ENCODE results near the gene IKBIP.
"Not testable (repeated sequence)": the region's sequence is repeated elsewhere in the genome, so short reads cannot be mapped to it uniquely, and the experiment has no call there.

Gene IKBIP

DNA sequence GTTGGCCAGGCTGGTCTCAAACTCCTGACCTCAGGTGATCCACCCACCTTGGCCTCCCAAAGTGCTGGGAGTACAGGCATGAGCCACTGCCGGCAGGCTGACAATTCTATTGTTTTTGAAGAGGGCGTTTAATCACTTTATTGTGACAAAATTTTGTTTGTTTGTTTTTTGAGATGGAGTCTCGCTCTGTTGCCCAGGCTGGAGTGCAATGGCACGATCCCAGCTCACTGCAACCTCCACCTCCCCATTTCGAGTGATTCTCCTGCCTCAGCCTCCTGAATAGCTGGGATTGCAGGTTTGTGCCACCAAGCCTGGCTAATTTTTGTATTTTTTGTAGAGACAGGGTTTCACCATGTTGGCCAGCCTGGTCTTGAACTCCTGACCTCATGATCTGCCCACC is 1.8 kb downstream of the IKBIP start:
- not testable (repeated sequence) for H3K4me3 ChIP-seq (ENCODE audit: low read length); DNase-seq (ENCODE audit: low read depth, low spot score)

DNA sequence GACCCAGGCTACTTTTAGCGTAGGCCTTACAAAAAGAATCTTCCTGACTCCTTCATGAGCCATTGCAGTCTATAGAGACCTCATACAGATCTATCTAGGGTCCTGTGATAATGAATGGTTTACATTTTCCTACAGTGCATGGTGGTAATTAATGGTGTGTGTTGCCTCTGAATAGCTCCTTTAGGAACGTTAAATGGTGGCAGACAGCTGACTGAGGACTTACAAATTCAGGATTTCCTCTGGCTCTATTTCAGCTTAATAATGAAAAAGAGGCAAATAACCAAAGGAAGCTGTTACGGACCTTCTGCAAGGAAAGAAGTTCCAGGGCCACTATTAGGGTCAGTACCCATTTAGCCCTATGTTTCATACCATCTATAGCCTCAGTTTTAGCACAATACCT is 5.1 kb downstream of the IKBIP start:
- no peak for DNase-seq (ENCODE audit: low read depth, low spot score)
- H3K4me3 ChIP-seq (ENCODE audit: low read length): no peak overlapping the region

DNA sequence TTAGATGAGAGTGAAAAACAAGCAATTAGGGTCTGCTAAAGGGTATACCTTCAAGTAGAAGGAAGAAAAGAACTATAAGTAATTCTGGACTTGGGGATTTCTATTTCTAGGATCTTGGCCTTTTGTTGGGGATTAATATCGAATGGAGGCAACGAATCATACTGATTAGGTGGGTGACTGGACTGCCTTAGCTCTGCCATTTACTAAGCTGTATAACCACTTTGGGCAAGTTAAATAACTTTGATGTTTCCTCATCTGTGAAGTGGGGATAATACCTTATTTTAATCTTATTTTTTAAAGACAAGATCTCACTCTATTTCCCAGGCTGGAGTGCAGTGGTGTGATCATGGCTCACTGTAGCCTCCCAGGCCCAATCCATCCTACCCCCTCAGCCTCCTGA is 6.6 kb downstream of the IKBIP start:
- no peak for DNase-seq (ENCODE audit: low read depth, low spot score)
- H3K4me3 ChIP-seq (ENCODE audit: low read length): no peak overlapping the region

DNA sequence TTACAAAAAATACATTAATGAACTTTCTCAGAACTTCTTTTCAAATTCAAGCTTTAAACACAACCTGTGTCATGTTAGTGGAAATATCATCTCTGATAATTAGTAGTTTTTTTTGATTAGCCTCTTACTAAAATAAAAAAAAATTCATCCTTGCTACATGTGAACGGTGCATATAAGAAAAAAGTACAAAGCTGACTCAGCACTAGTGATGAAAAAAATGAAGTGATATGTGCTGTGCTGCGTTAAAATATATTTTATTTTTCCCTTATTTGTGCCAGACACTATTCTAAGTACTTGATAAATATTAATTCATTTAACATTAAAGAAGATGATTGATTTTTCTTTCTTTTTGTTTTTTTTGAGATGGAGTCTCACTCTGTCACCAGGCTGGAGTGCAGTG is 7.5 kb downstream of the IKBIP start:
- H3K4me3 ChIP-seq (ENCODE audit: low read length): no peak overlapping the region
- no peak for DNase-seq (ENCODE audit: low read depth, low spot score)

DNA sequence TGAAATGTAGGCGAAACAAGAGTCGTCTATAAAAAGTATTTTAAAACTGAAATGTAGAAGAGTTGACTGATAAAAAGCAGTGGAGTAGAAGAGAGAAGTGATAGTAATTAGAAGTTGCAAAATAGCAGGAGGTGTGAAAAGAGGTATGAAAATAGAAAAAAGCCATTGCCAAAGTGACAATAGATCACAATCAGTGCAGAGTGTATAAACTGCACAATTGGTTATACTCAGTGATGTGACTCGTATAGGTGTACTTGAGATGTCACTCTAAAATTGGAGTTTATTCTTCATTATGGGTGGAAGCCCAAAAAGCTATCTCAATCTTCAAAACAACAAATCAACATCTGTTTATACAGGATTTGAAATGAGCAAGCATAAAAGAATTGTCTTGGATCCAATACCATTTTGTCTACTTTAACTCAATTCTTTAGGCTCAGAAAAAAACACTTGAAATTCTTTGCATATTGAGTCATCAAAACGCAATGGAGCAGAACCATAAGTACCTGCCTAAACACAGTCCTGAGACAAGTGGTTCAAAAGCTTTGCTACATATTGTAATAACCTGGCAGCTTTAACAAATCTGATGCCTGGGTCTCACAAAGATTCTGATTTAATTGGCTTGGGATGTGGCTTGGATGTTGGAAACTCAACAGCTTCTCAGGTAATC is 8.8 kb downstream of the IKBIP start:
- DNase-seq (ENCODE audit: low read depth, low spot score): no peak
- H3K4me3 ChIP-seq (ENCODE audit: low read length): no peak overlapping the region

DNA sequence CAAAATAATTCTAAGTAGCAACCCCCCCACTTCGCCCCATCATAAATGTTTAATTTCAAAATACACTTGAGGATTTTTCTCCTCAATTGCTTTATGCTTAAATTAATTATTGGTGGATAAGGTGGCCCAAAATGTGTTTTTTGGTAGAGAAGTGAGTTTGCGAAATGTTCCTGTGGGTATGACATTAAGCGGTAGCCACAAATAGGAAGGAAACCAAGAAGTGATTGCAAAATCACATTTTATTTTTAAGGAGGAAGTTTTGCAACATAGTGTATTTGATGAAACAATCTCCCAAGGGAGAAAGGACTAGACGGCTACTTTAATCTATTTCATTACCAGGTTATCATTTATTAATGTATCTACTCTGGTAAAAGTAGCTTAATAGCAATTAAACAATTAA is 25.6 kb downstream of the IKBIP start:
- no peak for DNase-seq (ENCODE audit: low read depth, low spot score)
- no peak overlapping the region for H3K4me3 ChIP-seq (ENCODE audit: low read length)

DNA sequence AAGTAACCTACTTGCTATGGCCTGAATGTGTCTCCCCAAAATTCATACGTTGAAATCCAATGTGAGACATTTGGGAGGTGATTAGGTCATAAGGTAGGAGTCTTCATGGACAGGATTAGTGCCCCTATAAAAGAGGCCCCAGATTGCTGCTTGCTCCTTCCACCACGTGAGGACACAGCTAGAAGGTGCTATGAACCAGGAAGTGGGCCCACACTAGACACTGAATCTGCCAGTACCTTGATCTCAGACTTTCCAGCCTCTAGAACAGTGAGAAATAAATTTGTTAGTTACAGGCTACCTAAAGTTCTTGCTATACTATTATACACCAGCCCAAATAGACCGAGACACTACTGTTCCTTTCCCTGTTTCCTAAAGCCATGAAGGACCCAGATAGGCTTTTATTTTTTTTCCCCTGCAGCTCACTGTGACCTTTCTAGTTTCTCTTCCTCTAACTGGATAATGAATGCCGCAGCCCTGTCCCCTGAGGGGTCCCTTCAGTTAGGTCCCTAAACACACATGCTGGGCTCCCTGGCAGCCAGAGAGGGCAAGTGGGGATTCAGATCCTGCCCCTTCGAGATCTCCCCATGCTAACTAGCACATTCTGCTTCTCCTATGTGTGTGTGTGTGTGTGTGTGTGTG is 31.8 kb downstream of the IKBIP start:
- H3K4me3 ChIP-seq (ENCODE audit: low read length): no peak overlapping the region
- no peak for DNase-seq (ENCODE audit: low read depth, low spot score)

DNA sequence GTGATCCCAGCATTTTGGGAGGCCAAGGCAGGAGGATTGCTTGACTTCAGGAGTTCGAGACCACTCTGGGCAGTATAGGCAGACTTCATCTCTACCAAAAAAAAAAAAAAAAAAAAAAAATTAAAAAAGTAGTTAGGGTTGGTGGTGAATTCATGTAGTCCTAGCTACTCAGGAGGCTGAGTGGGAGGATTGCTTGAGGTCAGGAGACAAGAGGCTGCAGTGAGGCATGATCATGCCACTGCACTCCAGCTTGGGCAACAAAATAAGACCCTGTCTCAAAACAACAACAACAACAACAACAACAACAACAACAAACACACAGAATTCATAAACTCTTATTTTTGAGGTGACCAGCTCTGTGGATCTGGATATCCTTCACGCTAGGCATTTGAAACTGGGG is 34.0 kb downstream of the IKBIP start:
- no peak for DNase-seq (ENCODE audit: low read depth, low spot score)

DNA sequence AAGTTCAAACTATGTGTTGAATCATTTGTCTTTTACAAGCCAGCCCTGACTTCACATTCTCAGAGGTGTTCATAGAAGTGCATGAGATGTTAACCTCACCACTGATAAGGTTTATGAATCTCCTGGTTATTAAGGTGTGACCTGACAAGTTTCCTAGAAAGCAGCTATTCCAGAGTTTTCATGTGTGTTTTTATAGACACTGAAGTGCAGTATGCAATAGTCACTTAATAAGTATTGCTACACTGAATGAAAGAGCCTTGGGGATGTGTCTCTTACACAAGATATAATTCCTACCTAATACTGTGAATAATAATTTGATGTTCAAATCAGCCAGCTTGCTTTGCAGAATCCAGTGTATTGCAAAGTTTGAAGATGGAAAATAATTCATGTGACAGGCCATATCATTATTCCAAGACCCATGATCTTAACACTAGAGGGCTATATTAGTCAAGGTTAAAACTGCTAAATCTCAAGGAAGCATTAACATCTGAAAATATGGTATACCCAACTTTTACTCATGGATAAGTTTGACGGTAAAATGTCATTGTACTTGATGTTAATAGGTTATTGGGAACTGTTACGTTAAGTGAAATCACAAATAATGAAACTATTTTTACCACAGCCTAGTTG is 38.1 kb downstream of the IKBIP start:
- DNase-seq (ENCODE audit: low read depth, low spot score): no peak
- no peak overlapping the region for H3K4me3 ChIP-seq (ENCODE audit: low read length)

More for the DNA sequence above, 34.0 kb downstream of the IKBIP start:
- H3K4me3 ChIP-seq (ENCODE audit: low read length): no peak overlapping the region

DNA sequence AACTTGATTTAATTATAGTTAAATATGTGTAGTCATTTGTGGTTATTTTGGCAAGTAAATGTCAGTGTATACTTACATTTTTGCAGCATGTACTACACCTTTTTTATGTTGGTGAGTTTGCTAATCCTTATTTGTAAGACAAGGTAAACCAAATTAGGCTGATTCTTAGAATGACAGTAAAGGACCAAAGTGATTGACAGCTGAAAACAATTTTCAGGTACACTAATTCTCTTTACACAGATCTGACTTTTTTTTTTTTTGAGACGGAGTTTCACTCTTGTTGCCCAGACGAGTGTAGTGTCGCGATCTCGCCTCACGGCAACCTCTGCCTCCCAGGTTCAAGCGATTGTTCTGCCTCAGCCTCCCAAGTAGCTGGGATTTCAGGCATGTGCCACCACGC is 42.7 kb downstream of the IKBIP start:
- DNase-seq (ENCODE audit: low read depth, low spot score): no peak
- H3K4me3 ChIP-seq (ENCODE audit: low read length): no peak overlapping the region

DNA sequence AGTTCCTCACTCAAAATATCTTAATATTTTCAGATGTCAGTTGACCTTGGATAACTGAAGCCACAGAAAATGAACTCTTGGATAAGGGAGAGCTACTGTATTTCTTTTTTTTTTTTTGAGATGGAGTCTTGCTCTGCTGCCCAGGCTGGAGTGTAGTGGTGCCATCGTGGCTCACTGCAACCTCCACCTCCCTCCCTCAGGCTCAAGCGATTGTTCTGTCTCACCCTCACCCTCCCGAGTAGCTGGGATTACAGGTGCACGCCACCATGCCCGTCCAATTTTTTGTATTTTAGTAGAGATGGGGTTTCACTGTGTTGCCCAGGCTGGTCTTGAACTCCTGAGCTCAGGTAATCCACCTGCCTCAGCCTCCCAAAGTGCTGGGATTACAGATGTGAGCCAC is 47.3 kb downstream of the IKBIP start:
- not testable (repeated sequence) for H3K4me3 ChIP-seq (ENCODE audit: low read length); DNase-seq (ENCODE audit: low read depth, low spot score)

DNA sequence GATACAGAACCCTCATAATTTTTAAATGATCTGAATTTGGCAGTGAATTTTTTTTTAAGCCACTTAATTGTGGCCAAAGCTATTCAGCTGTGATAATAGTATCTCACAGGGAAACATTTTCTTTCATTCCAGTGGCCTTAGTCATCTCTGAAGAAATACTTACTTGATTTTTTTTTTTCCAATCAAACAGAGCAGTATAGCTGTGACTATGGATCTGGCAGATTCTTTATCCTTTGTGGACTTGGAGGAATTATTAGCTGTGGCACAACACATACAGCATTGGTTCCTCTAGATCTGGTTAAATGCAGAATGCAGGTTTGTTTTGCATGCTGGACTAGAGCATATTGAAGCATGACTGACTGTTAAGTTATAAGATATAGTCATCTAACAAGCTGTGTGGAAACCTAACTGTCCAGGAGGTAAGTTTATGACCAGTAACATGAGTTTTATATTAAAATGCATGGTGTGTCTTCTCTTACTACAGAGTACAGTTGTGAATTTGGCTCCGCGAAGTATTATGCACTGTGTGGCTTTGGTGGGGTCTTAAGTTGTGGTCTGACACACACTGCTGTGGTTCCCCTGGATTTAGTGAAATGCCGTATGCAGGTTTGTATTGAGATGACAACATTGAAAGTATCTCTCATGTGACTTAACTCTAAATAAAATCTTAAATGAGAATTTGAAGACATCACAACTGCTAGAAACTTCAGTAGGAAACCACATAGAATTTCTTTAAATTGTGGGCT is 49.2 kb downstream of the IKBIP start:
- DNase-seq (ENCODE audit: low read depth, low spot score): peak; percentile 64
- H3K4me3 ChIP-seq (ENCODE audit: low read length): peak overlapping the region; percentile 99

DNA sequence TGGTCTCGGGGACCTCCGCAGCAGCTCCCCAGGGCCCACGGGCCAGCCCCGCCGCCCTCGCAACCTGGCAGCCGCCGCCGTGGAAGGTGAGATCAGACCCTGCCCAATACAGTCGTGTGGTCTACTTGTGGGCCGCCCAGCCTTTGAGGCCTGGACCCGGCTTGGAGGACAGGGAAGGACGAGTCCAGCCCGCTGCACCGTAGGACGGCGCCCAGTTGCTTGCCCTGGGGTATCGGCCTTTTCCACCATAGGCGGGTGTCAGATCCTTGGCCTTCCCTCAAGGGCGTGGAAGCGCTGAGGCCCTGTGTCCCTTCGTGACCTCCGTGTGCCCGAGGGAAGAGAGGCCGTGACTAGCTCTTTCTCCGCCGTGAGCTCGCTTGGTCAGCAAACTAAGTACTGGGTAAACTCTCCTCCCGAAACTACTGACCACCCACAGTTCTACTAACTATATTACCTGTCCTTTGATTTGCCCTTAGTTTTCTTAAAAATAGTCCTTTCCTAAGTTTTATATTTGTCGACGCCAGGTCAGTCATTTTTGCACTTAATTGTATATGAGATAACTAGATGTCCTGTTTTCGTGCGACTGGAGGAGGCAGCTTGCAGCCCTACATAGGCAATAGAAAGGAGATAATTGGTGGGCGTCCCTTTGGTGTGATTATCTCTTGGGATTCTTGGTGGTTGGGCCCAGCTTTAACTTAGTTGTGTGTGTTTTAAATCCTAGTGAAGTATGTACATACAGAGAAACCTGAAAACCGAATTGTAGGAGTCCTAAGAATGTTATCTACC is 50.3 kb downstream of the IKBIP start:
- H3K4me3 ChIP-seq (ENCODE audit: low read length): peak overlapping the region; percentile 99
- no peak for DNase-seq (ENCODE audit: low read depth, low spot score)

DNA sequence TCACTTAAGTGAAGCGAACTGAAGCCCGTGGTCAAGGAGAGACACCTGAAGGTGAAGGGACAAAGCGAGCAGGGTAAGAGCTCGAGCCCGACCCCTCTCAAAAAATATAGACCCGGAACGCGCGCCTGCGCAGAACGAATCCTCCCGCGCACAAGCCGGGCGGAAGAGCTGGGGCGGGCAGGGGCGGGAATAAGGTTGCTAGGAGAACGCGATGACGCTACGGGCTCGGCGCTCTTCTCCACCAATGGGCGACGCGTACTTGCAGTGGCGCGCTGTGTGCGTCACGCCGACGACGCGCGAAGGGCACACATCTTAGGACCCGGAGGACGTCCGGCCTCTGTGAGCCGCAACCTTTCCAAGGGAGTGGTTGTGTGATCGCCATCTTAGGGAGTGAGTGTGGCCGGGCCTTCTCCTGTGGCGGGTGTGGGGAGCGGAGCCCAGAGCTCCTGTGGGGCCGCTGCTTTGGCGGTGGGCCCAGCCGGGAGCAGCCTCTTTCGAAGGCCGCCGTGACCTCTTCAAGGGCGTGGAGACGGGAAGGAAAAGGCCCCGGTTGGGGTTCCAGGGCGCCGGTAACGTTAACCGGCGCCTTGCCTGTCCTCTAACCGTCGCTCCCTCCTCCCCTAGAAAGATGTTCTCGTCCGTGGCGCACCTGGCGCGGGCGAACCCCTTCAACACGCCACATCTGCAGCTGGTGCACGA is 51.1 kb downstream of the IKBIP start, which contains the start of gene SLC25A3:
TSS of gene SLC25A3 (plus strand) at position 336 of the 699 bp plus-strand sequence. CDS start at position 629, 293 bp downstream.
- peak within 1 kb of the TSS; percentile 99 for H3K4me3 ChIP-seq (ENCODE audit: low read length)
- peak; percentile 97 for DNase-seq (ENCODE audit: low read depth, low spot score)

DNA sequence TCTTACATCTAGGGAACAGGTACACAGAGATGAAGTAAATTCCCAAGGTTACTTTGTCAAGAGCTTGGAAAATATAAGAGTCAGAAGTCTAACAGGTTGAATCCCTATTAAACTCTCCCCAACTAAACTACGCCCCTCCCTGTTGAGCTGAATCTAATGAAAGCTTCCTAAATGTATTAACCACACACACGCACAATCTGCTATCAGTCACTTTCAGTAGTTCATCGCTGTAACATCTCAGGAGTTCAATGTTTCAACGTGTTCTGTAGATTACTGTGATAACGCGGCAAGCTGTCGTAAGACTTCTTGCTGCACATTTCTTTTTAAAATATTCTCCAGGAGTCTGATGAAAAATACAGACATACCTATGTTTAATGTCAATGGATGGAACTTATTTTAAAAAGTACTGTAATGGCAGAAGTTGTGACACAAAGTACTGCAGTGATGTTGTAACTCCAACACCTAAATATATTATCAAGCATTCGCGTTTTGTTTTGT is 51.7 kb downstream of the IKBIP start:
- no peak for DNase-seq (ENCODE audit: low read depth, low spot score)
- H3K4me3 ChIP-seq (ENCODE audit: low read length): peak overlapping the region; percentile 99

DNA sequence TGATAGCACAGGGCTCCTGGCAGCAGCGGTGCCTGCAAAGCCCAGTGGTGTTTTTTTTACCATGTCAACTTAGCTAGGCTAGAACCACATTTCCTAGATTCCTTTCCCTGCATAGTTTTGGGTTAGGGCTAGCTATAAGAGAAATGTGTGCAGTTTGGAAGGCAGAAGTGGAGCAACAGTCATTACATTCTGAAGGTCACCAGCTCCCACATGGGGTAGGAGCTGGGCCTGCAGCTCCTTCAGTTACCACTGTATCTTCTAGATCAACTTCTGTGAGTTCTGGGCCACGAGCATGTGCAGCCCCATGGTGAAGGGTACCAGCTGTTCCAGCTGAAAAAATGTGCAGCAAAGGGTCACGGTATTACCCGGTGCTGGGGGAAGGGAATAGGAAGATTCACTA is 53.4 kb downstream of the IKBIP start:
- H3K4me3 ChIP-seq (ENCODE audit: low read length): no peak overlapping the region
- no peak for DNase-seq (ENCODE audit: low read depth, low spot score)

DNA sequence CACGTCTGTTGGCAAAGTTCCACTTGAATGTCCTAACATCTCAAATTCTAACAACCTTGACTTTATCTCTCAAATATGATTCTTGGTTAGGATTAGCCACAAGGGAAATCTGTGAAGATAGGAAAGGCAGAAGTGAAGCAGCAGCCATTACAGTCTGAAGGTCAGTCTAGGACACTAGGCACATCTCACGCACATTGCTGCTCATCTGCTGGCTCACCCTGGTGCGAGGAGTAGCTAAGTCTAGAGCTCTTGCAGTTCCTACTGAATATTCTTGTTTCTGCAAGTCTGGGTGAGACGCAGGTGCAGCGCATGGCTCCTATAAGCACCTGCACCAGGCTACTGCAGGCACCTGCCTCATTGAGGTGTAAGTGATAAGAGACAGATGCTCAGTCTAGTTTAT is 57.5 kb downstream of the IKBIP start:
- H3K4me3 ChIP-seq (ENCODE audit: low read length): no peak overlapping the region
- DNase-seq (ENCODE audit: low read depth, low spot score): no peak

DNA sequence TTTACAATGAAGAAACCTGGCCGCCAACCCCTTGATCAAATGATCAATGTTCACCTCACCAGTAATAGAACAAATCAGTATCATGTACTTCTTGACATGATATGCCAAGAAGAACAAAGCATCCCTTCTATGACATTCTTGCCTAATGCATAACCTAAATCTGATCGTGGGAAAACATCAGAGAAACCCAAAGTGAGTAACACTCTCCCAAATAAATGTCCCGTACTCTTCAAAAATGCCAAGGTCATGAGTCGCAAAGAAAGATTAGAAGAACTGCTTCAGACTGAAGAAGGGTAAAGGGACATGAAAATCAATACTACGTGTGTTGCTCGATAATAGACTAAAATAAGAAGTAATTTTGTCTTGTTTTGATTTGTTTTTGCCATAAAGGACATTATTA is 62.5 kb downstream of the IKBIP start:
- no peak for DNase-seq (ENCODE audit: low read depth, low spot score)
- no peak overlapping the region for H3K4me3 ChIP-seq (ENCODE audit: low read length)

All from Jurkat, Clone E6-1 (cell line).